A673 (cell line): ENCODE data around the gene ABCA2. TPM values are rescaled to one million over a fixed set of nuclear protein-coding genes. Genes with fewer than 3 reads are reported as not detected.

Experiments
- BruUV-seq: library from RNA; stranded (reverse); fragments of 400-500 nt; replicated peaks from 2 replicates; lab custom pipeline; 2021; lab: Mats Ljungman, UMichigan
- CTCF ChIA-PET: fragments of 300-600 bp; sonication (Branson Sonifier 250); formaldehyde crosslinking; loops from one replicate; lab custom pipeline; 2022; ENCODE audit warnings: antibody characterized with exemption; lab: Charles Lee
- POLR2A ChIA-PET: fragments of 300-600 bp; sonication (Branson Sonifier 250); formaldehyde crosslinking; loops from one replicate; lab custom pipeline; 2022; ENCODE audit warnings: antibody characterized with exemption; ENCODE audit not compliant: low non-redundant PET; lab: Charles Lee
- DNase-seq: peaks from one replicate; pipeline ENCODE4 v3.0.0-alpha.2; 2015; ENCODE audit warnings: low spot score
- H3K27ac ChIP-seq: fragments of 200-600 bp; sonication (generic); 2 replicates; pipeline ENCODE4 v1.5.1; 2016; ENCODE audit warnings: mixed run types, low read depth, mild to moderate bottlenecking, mixed read lengths, antibody characterized with exemption, low read length; ENCODE audit not compliant: poor library complexity, severe bottlenecking
- H3K27me3 ChIP-seq: fragments of 200-600 bp; sonication (generic); replicated peaks from 2 replicates; pipeline ENCODE4 v1.6.1; 2017; ENCODE audit warnings: mixed run types, low read depth, mild to moderate bottlenecking, mixed read lengths, antibody characterized with exemption, low read length; ENCODE audit not compliant: insufficient read depth, poor library complexity
- H3K36me3 ChIP-seq: fragments of 200-600 bp; sonication (generic); 2 replicates; pipeline ENCODE4 v1.6.1; 2016; ENCODE audit warnings: mixed run types, mild to moderate bottlenecking, mixed read lengths, antibody characterized with exemption, low read length; ENCODE audit not compliant: insufficient read depth, poor library complexity, severe bottlenecking
- H3K4me1 ChIP-seq: fragments of 200-600 bp; sonication (generic); 2 replicates; pipeline ENCODE4 v1.6.1; 2017; ENCODE audit warnings: mixed run types, mild to moderate bottlenecking, mixed read lengths, antibody characterized with exemption, low read length; ENCODE audit not compliant: insufficient read depth, poor library complexity, severe bottlenecking
- H3K4me3 ChIP-seq: fragments of 200-600 bp; sonication (generic); 2 replicates; pipeline ENCODE4 v1.5.1; 2016; ENCODE audit warnings: low read depth, mixed run types, mild to moderate bottlenecking, mixed read lengths, low read length; ENCODE audit not compliant: poor library complexity, severe bottlenecking
- H3K9me3 ChIP-seq: fragments of 200-600 bp; sonication (generic); 2 replicates; pipeline ENCODE4 v1.6.1; 2016; ENCODE audit warnings: mixed run types, low read depth, mild to moderate bottlenecking, mixed read lengths, antibody characterized with exemption, low read length; ENCODE audit not compliant: poor library complexity, severe bottlenecking
- EZH2 ChIP-seq: fragments of 200-600 bp; sonication (generic); IDR thresholded peaks from 2 replicates; pipeline ENCODE4 v1.6.1; 2017; ENCODE audit warnings: borderline replicate concordance, low read depth, mild to moderate bottlenecking, mixed read lengths, antibody characterized with exemption, low read length; ENCODE audit not compliant: poor library complexity, severe bottlenecking
- intact Hi-C: fragments of 100-400 bp; cut with micrococcal nuclease; formaldehyde crosslinking; loops from one replicate; pipeline ENCODE4 v1.10.0; 2022; ENCODE audit not compliant: unreplicated experiment
- total RNA-seq: library from RNA; stranded (reverse); gene quantifications from 2 replicates; pipeline ENCODE4 v1.2.3, GENCODE V29; 2021
- TF ChIP-seq, protein P1 (sequence below): fragments of 300-800, 200-600 bp; sonication (generic); conservative IDR thresholded peaks from 2 replicates; pipeline ENCODE4 v1.5.1; 2017; ENCODE audit warnings: low read depth, mild to moderate bottlenecking, antibody characterized with exemption, low read length, moderate library complexity, mixed read lengths

The ABCA2 gene
- total RNA-seq, 1 experiment from 2014 or later: 27.8 TPM

DNA sequence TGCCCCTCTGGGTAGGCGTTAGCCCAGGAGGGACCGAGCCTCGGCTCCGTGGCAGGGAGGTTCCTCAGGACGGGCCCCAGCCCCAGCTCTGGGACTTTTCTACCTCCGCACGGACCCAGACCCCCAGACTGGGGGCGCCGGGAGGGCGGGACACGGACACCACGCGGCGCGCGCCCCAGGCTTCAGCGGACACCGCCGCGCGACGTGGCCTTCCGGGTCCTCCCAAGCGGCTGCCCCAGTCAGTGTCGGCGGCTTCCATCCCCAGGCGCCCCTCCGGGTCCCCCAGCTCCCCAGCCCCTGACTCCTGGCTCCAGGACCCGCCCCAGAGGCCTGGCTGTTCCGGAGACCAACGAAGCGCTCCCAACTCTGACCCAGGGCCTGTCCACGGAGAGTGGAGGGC is 42.2 kb downstream of the ABCA2 start:
- no TSS peak for BruUV-seq
- ChIA-PET CTCF (no interaction called here), POLR2A (no interaction called here)
- Histone ChIP-seq H3K27me3 (no peaks in the 10 kb centered on the region), H3K4me3 (no peak overlapping the region), H3K27ac (no peak overlapping the region), H3K4me1 (no peaks in the 10 kb centered on the region), H3K36me3 (no peaks in the 10 kb centered on the region), H3K9me3 (no peaks in the 10 kb centered on the region)
- no peak for DNase-seq
- intact Hi-C loops: no loop called here
- TF ChIP-seq, protein P1, sequence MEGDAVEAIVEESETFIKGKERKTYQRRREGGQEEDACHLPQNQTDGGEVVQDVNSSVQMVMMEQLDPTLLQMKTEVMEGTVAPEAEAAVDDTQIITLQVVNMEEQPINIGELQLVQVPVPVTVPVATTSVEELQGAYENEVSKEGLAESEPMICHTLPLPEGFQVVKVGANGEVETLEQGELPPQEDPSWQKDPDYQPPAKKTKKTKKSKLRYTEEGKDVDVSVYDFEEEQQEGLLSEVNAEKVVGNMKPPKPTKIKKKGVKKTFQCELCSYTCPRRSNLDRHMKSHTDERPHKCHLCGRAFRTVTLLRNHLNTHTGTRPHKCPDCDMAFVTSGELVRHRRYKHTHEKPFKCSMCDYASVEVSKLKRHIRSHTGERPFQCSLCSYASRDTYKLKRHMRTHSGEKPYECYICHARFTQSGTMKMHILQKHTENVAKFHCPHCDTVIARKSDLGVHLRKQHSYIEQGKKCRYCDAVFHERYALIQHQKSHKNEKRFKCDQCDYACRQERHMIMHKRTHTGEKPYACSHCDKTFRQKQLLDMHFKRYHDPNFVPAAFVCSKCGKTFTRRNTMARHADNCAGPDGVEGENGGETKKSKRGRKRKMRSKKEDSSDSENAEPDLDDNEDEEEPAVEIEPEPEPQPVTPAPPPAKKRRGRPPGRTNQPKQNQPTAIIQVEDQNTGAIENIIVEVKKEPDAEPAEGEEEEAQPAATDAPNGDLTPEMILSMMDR: no peak

DNA sequence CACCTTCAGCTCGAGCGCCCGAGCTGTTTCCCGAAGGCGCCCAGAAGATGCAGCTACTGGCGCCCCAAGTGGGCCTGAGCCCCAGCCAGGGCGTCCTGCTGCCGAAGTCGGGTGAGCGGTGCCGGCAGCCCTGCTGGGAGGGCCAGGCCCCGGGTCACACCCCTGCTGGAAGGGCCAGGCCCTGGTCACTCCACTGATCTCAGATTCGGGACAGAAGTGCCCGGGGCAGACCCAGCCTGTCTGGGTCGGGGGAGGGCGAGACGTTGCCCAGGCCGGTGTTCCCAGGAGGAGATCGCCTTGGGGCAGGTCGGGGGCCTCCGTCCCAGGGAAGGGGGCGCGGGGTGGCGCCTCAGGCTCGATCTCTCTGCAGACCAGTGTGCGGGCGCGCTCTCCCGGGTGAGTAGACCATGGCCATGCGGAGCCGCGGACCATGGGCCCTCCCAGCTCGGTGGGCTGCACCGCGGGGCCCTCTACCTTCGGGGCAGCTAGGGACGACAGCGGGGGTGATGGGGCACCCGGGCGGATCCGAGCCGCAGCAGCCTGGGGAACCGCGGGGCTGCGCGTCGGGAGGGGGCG is 42.9 kb downstream of the ABCA2 start:
- no peaks in the 10 kb centered on the region for H3K36me3 ChIP-seq
- H3K4me1 ChIP-seq: no peaks in the 10 kb centered on the region
- H3K9me3 ChIP-seq: no peaks in the 10 kb centered on the region
- H3K27me3 ChIP-seq: no peaks in the 10 kb centered on the region
- ChIA-PET POLR2A (no interaction called here), CTCF (no interaction called here)
- H3K4me3 ChIP-seq: no peak overlapping the region
- H3K27ac ChIP-seq: no peak overlapping the region
- no peak for DNase-seq
- TF ChIP-seq, protein P1: no peak
- TF ChIP-seq EZH2: no peak
- intact Hi-C loops: no loop called here
- no TSS peak for BruUV-seq

DNA sequence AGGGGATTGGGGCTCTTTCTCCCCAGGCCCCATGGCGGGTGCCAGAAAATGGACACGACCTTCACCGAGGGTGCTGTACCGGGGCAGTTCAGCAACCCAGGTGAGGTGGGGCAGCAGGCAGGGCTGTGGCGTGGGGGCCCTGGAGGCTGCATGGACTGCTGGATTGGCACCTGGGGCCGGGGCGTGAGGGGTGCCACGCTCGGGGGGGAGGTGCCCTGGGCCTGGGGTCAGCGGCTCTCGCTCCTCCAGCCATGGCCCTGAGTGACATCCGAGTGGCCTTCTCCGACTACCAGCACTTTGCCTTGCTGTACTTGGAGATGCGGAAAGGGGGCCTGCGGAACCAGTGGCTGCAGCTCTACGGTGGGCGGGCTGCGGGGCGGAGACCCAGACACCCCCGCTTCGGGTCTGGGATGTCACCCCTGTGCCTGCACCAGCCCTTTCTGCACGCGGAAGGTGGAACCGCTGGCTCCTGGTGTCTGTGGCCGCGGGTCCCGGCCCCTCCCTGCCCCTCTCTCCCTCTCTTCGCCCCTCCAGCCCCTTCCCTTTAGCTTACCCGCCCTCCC is 43.5 kb downstream of the ABCA2 start:
- Histone ChIP-seq H3K9me3 (no peaks in the 10 kb centered on the region), H3K4me3 (no peak overlapping the region), H3K27ac (no peak overlapping the region), H3K4me1 (no peaks in the 10 kb centered on the region), H3K36me3 (no peaks in the 10 kb centered on the region), H3K27me3 (no peaks in the 10 kb centered on the region)
- POLR2A ChIA-PET: no interaction called here
- no peak for TF ChIP-seq EZH2
- TF ChIP-seq, protein P1: no peak
- BruUV-seq: no TSS peak
- intact Hi-C loops: no loop called here
- CTCF ChIA-PET: no interaction called here
- DNase-seq: no peak
